NCI-H748 (cell line): ENCODE results near the gene HSDL2.
"Not testable (repeated sequence)": the region's sequence is repeated elsewhere in the genome, so short reads cannot be mapped to it uniquely, and the experiment has no call there.

ENCODE experiments used
- DNase-seq: peaks from one replicate; lab custom pipeline; 2025; ENCODE audit not compliant: unreplicated experiment; lab: John Stamatoyannopoulos, UW

Gene HSDL2

GRCh38 chr9:112494153-112494552 is 114.2 kb downstream of the HSDL2 start:
- no peak for DNase-seq

- no peak for DNase-seq
Measured at GRCh38 chr9:112495614-112496013, 115.7 kb downstream of the HSDL2 start.

- no peak for DNase-seq
Measured at GRCh38 chr9:112496074-112496722, 116.3 kb downstream of the HSDL2 start.

GRCh38 chr9:112500842-112501241 is 120.9 kb downstream of the HSDL2 start:
- DNase-seq = no peak

GRCh38 chr9:112501287-112501686 is 121.4 kb downstream of the HSDL2 start:
- DNase-seq = no peak

GRCh38 chr9:112502175-112502946 is 122.5 kb downstream of the HSDL2 start:
- no peak for DNase-seq

- no peak for DNase-seq
Measured at GRCh38 chr9:112503170-112503569, 123.3 kb downstream of the HSDL2 start.

GRCh38 chr9:112505086-112505485 is 125.2 kb downstream of the HSDL2 start:
- DNase-seq = no peak

GRCh38 chr9:112505607-112506006 is 125.7 kb downstream of the HSDL2 start:
- DNase-seq = no peak

- DNase-seq = no peak
Measured at GRCh38 chr9:112506571-112506970, 126.7 kb downstream of the HSDL2 start.

- no peak for DNase-seq
Measured at GRCh38 chr9:112507001-112507680, 127.2 kb downstream of the HSDL2 start.

- no peak for DNase-seq
Measured at GRCh38 chr9:112508377-112508776, 128.5 kb downstream of the HSDL2 start.

- not testable (repeated sequence) for DNase-seq
Measured at GRCh38 chr9:112512377-112512776, 132.5 kb downstream of the HSDL2 start.

GRCh38 chr9:112516769-112517168 is 136.9 kb downstream of the HSDL2 start:
- DNase-seq = no peak

GRCh38 chr9:112520069-112520468 is 140.2 kb downstream of the HSDL2 start:
- DNase-seq = no peak

- DNase-seq = no peak
Measured at GRCh38 chr9:112520656-112521055, 140.7 kb downstream of the HSDL2 start.
